PC-3 (cell line): ENCODE results near the gene EIF6. TPM values are rescaled to one million over a fixed set of nuclear protein-coding genes. Genes with fewer than 3 reads are reported as not detected.

Experiments used
- ATAC-seq: fragments of 200-7000 bp; cut with Tn5 transposase; 2 replicates; pipeline ENCODE4 v1.9.1; 2020; ENCODE audit warnings: mild to moderate bottlenecking, moderate library complexity
- BruUV-seq: library from RNA; stranded (reverse); fragments of 400-500 nt; replicated peaks from 2 replicates; lab custom pipeline; 2021; lab: Mats Ljungman, UMichigan
- CTCF ChIA-PET: fragments of 300-600 bp; sonication (Branson Sonifier 250); formaldehyde crosslinking; loops from one replicate; lab custom pipeline; 2022; ENCODE audit warnings: antibody characterized with exemption; lab: Charles Lee
- POLR2A ChIA-PET: fragments of 300-600 bp; sonication (Branson Sonifier 250); formaldehyde crosslinking; loops from one replicate; lab custom pipeline; 2022; ENCODE audit warnings: antibody characterized with exemption; ENCODE audit not compliant: unreplicated experiment; lab: Charles Lee
- DNase-seq: peaks from one replicate; pipeline ENCODE4 v3.0.0-alpha.2; 2015
- H2AFZ ChIP-seq: fragments of 300-600 bp; sonication (generic); 2 replicates; pipeline ENCODE4 v1.6.0; 2016; ENCODE audit warnings: antibody characterized with exemption, low read length
- H3F3A ChIP-seq: fragments of 300-600 bp; sonication (generic); one replicate; pipeline ENCODE4 v1.6.0; 2017; ENCODE audit warnings: antibody characterized with exemption, low read length, control low read depth, mild to moderate bottlenecking; ENCODE audit not compliant: unreplicated experiment
- H3K27ac ChIP-seq: fragments of 300-600 bp; sonication (generic); 2 replicates; pipeline ENCODE4 v1.5.1; 2016; ENCODE audit warnings: mild to moderate bottlenecking, low read length
- H3K27me3 ChIP-seq: fragments of 300-600 bp; sonication (generic); 2 replicates; pipeline ENCODE4 v1.6.1; 2016; ENCODE audit warnings: low read length, mixed read lengths
- H3K36me3 ChIP-seq: fragments of 300-600 bp; sonication (generic); 2 replicates; pipeline ENCODE4 v1.6.1; 2016; ENCODE audit warnings: low read depth, mixed run types, low read length, mixed read lengths
- H3K4me1 ChIP-seq: fragments of 300-600 bp; sonication (generic); 2 replicates; pipeline ENCODE4 v1.5.1; 2016; ENCODE audit warnings: low read length; ENCODE audit not compliant: insufficient read depth
- H3K4me2 ChIP-seq: fragments of 300-600 bp; sonication (generic); 2 replicates; pipeline ENCODE4 v1.6.0; 2016; ENCODE audit warnings: low read length
- H3K4me3 ChIP-seq: fragments of 300-600 bp; sonication (generic); 2 replicates; pipeline ENCODE4 v1.5.1; 2016; ENCODE audit warnings: mild to moderate bottlenecking, low read length, mixed read lengths
- H3K79me2 ChIP-seq: fragments of 300-600 bp; sonication (generic); 2 replicates; pipeline ENCODE4 v1.6.1; 2017; ENCODE audit warnings: low read length, mixed read lengths
- H3K9ac ChIP-seq: fragments of 300-600 bp; sonication (generic); 2 replicates; pipeline ENCODE4 v1.6.0; 2016; ENCODE audit warnings: mild to moderate bottlenecking, low read length
- H3K9me2 ChIP-seq: fragments of 300-600 bp; sonication (generic); replicated peaks from 2 replicates; pipeline ENCODE4 v1.6.1; 2016; ENCODE audit warnings: mixed run types, low read length, mixed read lengths
- H3K9me3 ChIP-seq: fragments of 300-600 bp; sonication (generic); 2 replicates; pipeline ENCODE4 v1.6.1; 2016; ENCODE audit warnings: low read length, mixed read lengths
- H4K20me1 ChIP-seq: fragments of 300-600 bp; sonication (generic); 2 replicates; pipeline ENCODE4 v1.6.1; 2016; ENCODE audit warnings: low read length, mixed read lengths
- EZH2 ChIP-seq: fragments of 300-600 bp; sonication (generic); IDR thresholded peaks from one replicate; pipeline ENCODE4 v1.6.1; 2017; ENCODE audit warnings: antibody characterized with exemption, mild to moderate bottlenecking, low read length; ENCODE audit not compliant: unreplicated experiment
- EZH2phosphoT487 ChIP-seq: fragments of 300-600 bp; sonication (generic); IDR thresholded peaks from 2 replicates; pipeline ENCODE4 v1.6.1; 2018; ENCODE audit warnings: mild to moderate bottlenecking, antibody characterized with exemption, low read length, borderline replicate concordance
- intact Hi-C: fragments of 100-400 bp; cut with micrococcal nuclease; formaldehyde crosslinking; loops from 2 replicates; pipeline ENCODE4 v1.9.0; 2023
- total RNA-seq: library from RNA; depleted of rRNA; stranded (reverse); fragments of >200 nt; gene quantifications from 2 replicates; pipeline ENCODE4 v1.2.3, GENCODE V29; 2014
- TF ChIP-seq, protein P1 (sequence below): fragments of 300-600 bp; sonication (generic); conservative IDR thresholded peaks from 2 replicates; pipeline ENCODE4 v1.5.1; 2017; ENCODE audit warnings: antibody characterized with exemption, low read depth, mild to moderate bottlenecking, low read length

The EIF6 gene
- total RNA-seq, 1 experiment from 2014 or later, result 292 TPM

- Histone ChIP-seq H2AFZ (no peak overlapping the region), H3K4me1 (no peaks in the 10 kb centered on the region), H3K27me3 (no peaks in the 10 kb centered on the region), H3K27ac (no peak overlapping the region), H3K9me2 (no peaks in the 10 kb centered on the region), H3K4me3 (no peak overlapping the region), H4K20me1 (no peaks in the 10 kb centered on the region), H3K4me2 (no peak overlapping the region), H3K36me3 (no peaks in the 10 kb centered on the region), H3K9me3 (no peaks in the 10 kb centered on the region), H3K9ac (no peak overlapping the region), H3K79me2 (no peaks in the 10 kb centered on the region), H3F3A (no peaks in the 10 kb centered on the region)
- POLR2A ChIA-PET, result no interaction called here
- no TSS peak for BruUV-seq
- intact Hi-C loops, result no loop called here
- no peak for DNase-seq
- no peak for TF ChIP-seq EZH2phosphoT487
- no peak for TF ChIP-seq EZH2
- TF ChIP-seq, protein P1, sequence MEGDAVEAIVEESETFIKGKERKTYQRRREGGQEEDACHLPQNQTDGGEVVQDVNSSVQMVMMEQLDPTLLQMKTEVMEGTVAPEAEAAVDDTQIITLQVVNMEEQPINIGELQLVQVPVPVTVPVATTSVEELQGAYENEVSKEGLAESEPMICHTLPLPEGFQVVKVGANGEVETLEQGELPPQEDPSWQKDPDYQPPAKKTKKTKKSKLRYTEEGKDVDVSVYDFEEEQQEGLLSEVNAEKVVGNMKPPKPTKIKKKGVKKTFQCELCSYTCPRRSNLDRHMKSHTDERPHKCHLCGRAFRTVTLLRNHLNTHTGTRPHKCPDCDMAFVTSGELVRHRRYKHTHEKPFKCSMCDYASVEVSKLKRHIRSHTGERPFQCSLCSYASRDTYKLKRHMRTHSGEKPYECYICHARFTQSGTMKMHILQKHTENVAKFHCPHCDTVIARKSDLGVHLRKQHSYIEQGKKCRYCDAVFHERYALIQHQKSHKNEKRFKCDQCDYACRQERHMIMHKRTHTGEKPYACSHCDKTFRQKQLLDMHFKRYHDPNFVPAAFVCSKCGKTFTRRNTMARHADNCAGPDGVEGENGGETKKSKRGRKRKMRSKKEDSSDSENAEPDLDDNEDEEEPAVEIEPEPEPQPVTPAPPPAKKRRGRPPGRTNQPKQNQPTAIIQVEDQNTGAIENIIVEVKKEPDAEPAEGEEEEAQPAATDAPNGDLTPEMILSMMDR, result no peak
- CTCF ChIA-PET, result no interaction called here
- no peak for ATAC-seq
These were observed 44.3 kb downstream of the EIF6 start for GRCh38 chr20:35240083-35240810.

GRCh38 chr20:35238735-35239134 is 45.8 kb downstream of the EIF6 start:
- intact Hi-C loops, result no loop called here
- no peaks in the 10 kb centered on the region for H3K27me3 ChIP-seq
- no peak overlapping the region for H3K4me2 ChIP-seq
- no TSS peak for BruUV-seq
- H3K4me3 ChIP-seq, result no peak overlapping the region
- H4K20me1 ChIP-seq, result no peaks in the 10 kb centered on the region
- no peak overlapping the region for H2AFZ ChIP-seq
- H3K36me3 ChIP-seq, result no peaks in the 10 kb centered on the region
- no peak overlapping the region for H3K27ac ChIP-seq
- H3K9me2 ChIP-seq, result no peaks in the 10 kb centered on the region
- no peak overlapping the region for H3K9ac ChIP-seq
- TF ChIP-seq EZH2 (no peak), EZH2phosphoT487 (no peak)
- TF ChIP-seq, protein P1, result no peak
- no peaks in the 10 kb centered on the region for H3K9me3 ChIP-seq
- no peaks in the 10 kb centered on the region for H3K4me1 ChIP-seq
- ChIA-PET CTCF (no interaction called here), POLR2A (no interaction called here)
- no peaks in the 10 kb centered on the region for H3K79me2 ChIP-seq
- no peaks in the 10 kb centered on the region for H3F3A ChIP-seq
- DNase-seq (no peak), ATAC-seq (no peak)

DNA sequence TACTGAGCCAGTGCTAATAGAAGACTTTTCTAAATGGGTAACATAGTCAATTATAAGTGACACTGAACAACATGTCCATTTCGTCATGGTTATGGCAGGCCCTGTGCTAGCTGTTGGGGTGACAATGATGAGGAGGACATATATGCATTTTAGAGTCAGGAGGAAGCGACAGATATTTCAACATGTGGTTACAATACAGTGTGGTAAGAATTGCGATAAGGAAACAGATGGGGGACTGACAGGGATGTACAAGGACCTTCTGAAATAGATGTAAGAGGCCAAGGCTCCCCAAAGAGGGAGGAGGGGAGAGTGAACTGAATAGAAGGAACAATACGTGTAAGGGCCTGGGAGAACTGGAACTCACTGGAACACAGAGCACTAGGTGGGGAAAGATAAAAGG is 46.4 kb downstream of the EIF6 start:
- Histone ChIP-seq H3K9me3 (no peaks in the 10 kb centered on the region), H3K27ac (no peak overlapping the region), H3F3A (no peaks in the 10 kb centered on the region), H3K79me2 (no peaks in the 10 kb centered on the region), H3K27me3 (no peaks in the 10 kb centered on the region), H3K4me3 (no peak overlapping the region), H3K36me3 (no peaks in the 10 kb centered on the region), H3K9ac (no peak overlapping the region), H4K20me1 (no peaks in the 10 kb centered on the region), H3K9me2 (no peaks in the 10 kb centered on the region), H3K4me1 (no peaks in the 10 kb centered on the region), H2AFZ (no peak overlapping the region), H3K4me2 (no peak overlapping the region)
- ChIA-PET CTCF (no interaction called here), POLR2A (no interaction called here)
- no TSS peak for BruUV-seq
- DNase-seq, result no peak
- TF ChIP-seq EZH2 (no peak), EZH2phosphoT487 (no peak)
- TF ChIP-seq, protein P1, result no peak
- no peak for ATAC-seq
- intact Hi-C loops, result no loop called here
